ENCODE measurements around the gene CLCN5.

The CLCN5 gene

GRCh38 chrX:49986058-49986457 lies 63.7 kb downstream of the CLCN5 start:
- Histone ChIP-seq H2AFZ (ENCODE audit: low read depth, low read length) (no peak overlapping the region), H4K20me1 (ENCODE audit: insufficient read depth, low read length) (no peaks in the 10 kb centered on the region), H3K27ac (ENCODE audit: low read length) (no peak overlapping the region), H3K9ac (ENCODE audit: low read depth, low read length) (no peak overlapping the region), H3K4me3 (ENCODE audit: low read depth in 1 of 2, low read length in 2 of 2) (no peak overlapping the region), H3K4me2 (ENCODE audit: insufficient read depth, low read length) (no peak overlapping the region), H3K9me3 (ENCODE audit: insufficient read depth, low read length, severe bottlenecking) (no peaks in the 10 kb centered on the region), H3K36me3 (ENCODE audit: insufficient read depth, low read length) (no peaks in the 10 kb centered on the region), H3K27me3 (ENCODE audit: insufficient read depth, low read length, poor library complexity) (no peaks in the 10 kb centered on the region), H3K4me1 (ENCODE audit: insufficient read depth, low read length) (no peaks in the 10 kb centered on the region), H3K79me2 (ENCODE audit: insufficient read depth, low read length) (no peaks in the 10 kb centered on the region)
- ATAC-seq (ENCODE audit: insufficient read depth, low read depth), result no peak
- TF ChIP-seq EZH2 (IDR thresholded peaks at IDR 0.05; ENCODE audit: borderline replicate concordance, low read depth, low read length, severe bottlenecking) (no peak), CTCF (IDR thresholded peaks at IDR 0.05; ENCODE audit: borderline replicate concordance, extremely low read depth, low read length, poor library complexity, severe bottlenecking) (no peak)
- DNase-seq, result no peak

GRCh38 chrX:49987651-49988050 lies 65.3 kb downstream of the CLCN5 start:
- DNase-seq (no peak), ATAC-seq (ENCODE audit: insufficient read depth, low read depth) (no peak)
- Histone ChIP-seq H3K4me2 (ENCODE audit: insufficient read depth, low read length) (no peak overlapping the region), H4K20me1 (ENCODE audit: insufficient read depth, low read length) (no peaks in the 10 kb centered on the region), H3K79me2 (ENCODE audit: insufficient read depth, low read length) (no peaks in the 10 kb centered on the region), H3K9me3 (ENCODE audit: insufficient read depth, low read length, severe bottlenecking) (no peaks in the 10 kb centered on the region), H3K36me3 (ENCODE audit: insufficient read depth, low read length) (no peaks in the 10 kb centered on the region), H3K27me3 (ENCODE audit: insufficient read depth, low read length, poor library complexity) (no peaks in the 10 kb centered on the region), H3K27ac (ENCODE audit: low read length) (no peak overlapping the region), H3K4me3 (ENCODE audit: low read depth in 1 of 2, low read length in 2 of 2) (no peak overlapping the region), H3K9ac (ENCODE audit: low read depth, low read length) (no peak overlapping the region), H3K4me1 (ENCODE audit: insufficient read depth, low read length) (no peaks in the 10 kb centered on the region), H2AFZ (ENCODE audit: low read depth, low read length) (no peak overlapping the region)
- TF ChIP-seq EZH2 (IDR thresholded peaks at IDR 0.05; ENCODE audit: borderline replicate concordance, low read depth, low read length, severe bottlenecking) (no peak), CTCF (IDR thresholded peaks at IDR 0.05; ENCODE audit: borderline replicate concordance, extremely low read depth, low read length, poor library complexity, severe bottlenecking) (no peak)

GRCh38 chrX:49988143-49988542 lies 65.7 kb downstream of the CLCN5 start:
- no peaks in the 10 kb centered on the region for H4K20me1 ChIP-seq (ENCODE audit: insufficient read depth, low read length)
- ATAC-seq (ENCODE audit: insufficient read depth, low read depth), result no peak
- H3K4me3 ChIP-seq (ENCODE audit: low read depth in 1 of 2, low read length in 2 of 2), result no peak overlapping the region
- no peak overlapping the region for H3K27ac ChIP-seq (ENCODE audit: low read length)
- no peaks in the 10 kb centered on the region for H3K9me3 ChIP-seq (ENCODE audit: insufficient read depth, low read length, severe bottlenecking)
- no peaks in the 10 kb centered on the region for H3K79me2 ChIP-seq (ENCODE audit: insufficient read depth, low read length)
- no peak overlapping the region for H3K9ac ChIP-seq (ENCODE audit: low read depth, low read length)
- no peak overlapping the region for H3K4me2 ChIP-seq (ENCODE audit: insufficient read depth, low read length)
- H3K4me1 ChIP-seq (ENCODE audit: insufficient read depth, low read length), result no peaks in the 10 kb centered on the region
- H3K36me3 ChIP-seq (ENCODE audit: insufficient read depth, low read length), result no peaks in the 10 kb centered on the region
- no peak overlapping the region for H2AFZ ChIP-seq (ENCODE audit: low read depth, low read length)
- DNase-seq, result no peak
- no peak for TF ChIP-seq CTCF (IDR thresholded peaks at IDR 0.05; ENCODE audit: borderline replicate concordance, extremely low read depth, low read length, poor library complexity, severe bottlenecking)
- TF ChIP-seq EZH2 (IDR thresholded peaks at IDR 0.05; ENCODE audit: borderline replicate concordance, low read depth, low read length, severe bottlenecking), result no peak
- H3K27me3 ChIP-seq (ENCODE audit: insufficient read depth, low read length, poor library complexity), result no peaks in the 10 kb centered on the region

GRCh38 chrX:49991758-49992157 lies 69.4 kb downstream of the CLCN5 start:
- H3K4me1 ChIP-seq (ENCODE audit: insufficient read depth, low read length), result no peaks in the 10 kb centered on the region
- H3K79me2 ChIP-seq (ENCODE audit: insufficient read depth, low read length), result no peaks in the 10 kb centered on the region
- DNase-seq, result no peak
- no peak for ATAC-seq (ENCODE audit: insufficient read depth, low read depth)
- no peak overlapping the region for H3K27ac ChIP-seq (ENCODE audit: low read length)
- H3K36me3 ChIP-seq (ENCODE audit: insufficient read depth, low read length), result no peaks in the 10 kb centered on the region
- TF ChIP-seq EZH2 (IDR thresholded peaks at IDR 0.05; ENCODE audit: borderline replicate concordance, low read depth, low read length, severe bottlenecking) (no peak), CTCF (IDR thresholded peaks at IDR 0.05; ENCODE audit: borderline replicate concordance, extremely low read depth, low read length, poor library complexity, severe bottlenecking) (no peak)
- no peak overlapping the region for H2AFZ ChIP-seq (ENCODE audit: low read depth, low read length)
- H3K9me3 ChIP-seq (ENCODE audit: insufficient read depth, low read length, severe bottlenecking), result no peaks in the 10 kb centered on the region
- H3K9ac ChIP-seq (ENCODE audit: low read depth, low read length), result no peak overlapping the region
- no peaks in the 10 kb centered on the region for H4K20me1 ChIP-seq (ENCODE audit: insufficient read depth, low read length)
- H3K4me2 ChIP-seq (ENCODE audit: insufficient read depth, low read length), result no peak overlapping the region
- H3K27me3 ChIP-seq (ENCODE audit: insufficient read depth, low read length, poor library complexity), result no peaks in the 10 kb centered on the region
- no peak overlapping the region for H3K4me3 ChIP-seq (ENCODE audit: low read depth in 1 of 2, low read length in 2 of 2)

Data from DND-41 (cell line).